SK-N-MC (cell line): Measurements from ENCODE around the gene CLEC4G.

Experiments used
- DNase-seq: peaks from one replicate; pipeline ENCODE4 v3.0.0-alpha.2; 2011; ENCODE audit warnings: low read depth, low spot score
- H3K27ac ChIP-seq: fragments of 200-600 bp; sonication (generic); 2 replicates; pipeline ENCODE4 v1.5.1; 2016; ENCODE audit warnings: mixed run types
- H3K36me3 ChIP-seq: fragments of 200-600 bp; sonication (generic); 2 replicates; pipeline ENCODE4 v1.6.1; 2017; ENCODE audit warnings: antibody characterized with exemption, low read length, mixed read lengths; ENCODE audit not compliant: insufficient read depth
- H3K4me3 ChIP-seq: fragments of 200-600 bp; sonication (generic); 2 replicates; pipeline ENCODE4 v1.5.1; 2016
- H3K9ac ChIP-seq: fragments of 200-600 bp; sonication (generic); 2 replicates; pipeline ENCODE4 v1.8.0; 2017; ENCODE audit warnings: mixed run types, mixed read lengths; ENCODE audit not compliant: insufficient read length
- H3K9me3 ChIP-seq: fragments of 200-600 bp; sonication (generic); 2 replicates; pipeline ENCODE4 v1.6.1; 2017; ENCODE audit warnings: low read depth, mild to moderate bottlenecking, antibody characterized with exemption, low read length, moderate library complexity, mixed read lengths
- EZH2 ChIP-seq: fragments of 200-600 bp; sonication (generic); IDR thresholded peaks from one replicate; pipeline ENCODE4 v1.6.1; 2017; ENCODE audit warnings: antibody characterized with exemption
- FOXP2 ChIP-seq: optimal IDR thresholded peaks from 2 replicates; pipeline ENCODE3; 2011; ENCODE audit warnings: mild to moderate bottlenecking, moderate library complexity; ENCODE audit not compliant: insufficient read depth; ENCODE audit errors: extremely low read length, control extremely low read depth
- POLR2AphosphoS5 ChIP-seq: IDR thresholded peaks from 2 replicates; pipeline ENCODE4 v1.6.1; 2012; ENCODE audit warnings: mild to moderate bottlenecking, low read depth, low read length, borderline replicate concordance

The CLEC4G gene

GRCh38 chr19:7698583-7698982 is 33.3 kb downstream of the CLEC4G start:
- TF ChIP-seq FOXP2 (no peak), EZH2 (no peak), POLR2AphosphoS5 (no peak)

DNA sequence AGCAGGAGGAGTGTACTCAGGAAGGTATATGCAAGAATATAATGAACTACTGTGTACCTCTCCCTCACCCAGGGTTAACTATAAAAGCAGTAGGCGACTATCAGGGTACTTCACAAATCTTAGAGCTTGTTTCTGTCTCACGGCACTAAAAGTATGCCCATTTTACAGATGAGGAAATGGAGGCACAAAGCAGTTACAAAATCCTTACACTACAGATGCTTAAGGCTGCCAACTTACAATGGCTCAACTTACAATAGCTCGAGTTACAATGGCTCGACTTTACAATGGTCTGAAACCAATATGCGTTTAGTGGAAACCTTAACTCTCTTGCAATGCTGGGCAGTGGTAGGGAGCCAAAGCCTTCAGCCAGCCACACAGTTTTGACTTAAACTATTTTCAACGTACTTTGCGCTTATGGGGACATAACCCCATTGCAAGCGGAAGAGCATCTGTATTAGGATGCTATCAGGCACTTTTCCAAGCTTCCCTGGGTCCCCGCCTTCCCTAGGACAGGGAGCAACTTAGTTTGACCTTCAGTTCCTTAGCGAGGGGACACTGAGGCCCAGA is 34.1 kb downstream of the CLEC4G start:
- no peak overlapping the region for H3K27ac ChIP-seq
- H3K36me3 ChIP-seq: no peaks in the 10 kb centered on the region
- TF ChIP-seq FOXP2: no peak
- no peak for TF ChIP-seq POLR2AphosphoS5
- no peak for TF ChIP-seq EZH2
- H3K9ac ChIP-seq: no peak overlapping the region
- DNase-seq: no peak
- H3K4me3 ChIP-seq: no peak overlapping the region
- H3K9me3 ChIP-seq: no peaks in the 10 kb centered on the region

More at GRCh38 chr19:7698583-7698982, 33.3 kb downstream of the CLEC4G start:
- Histone ChIP-seq H3K27ac (no peak overlapping the region), H3K9me3 (no peaks in the 10 kb centered on the region), H3K4me3 (no peak overlapping the region), H3K9ac (no peak overlapping the region), H3K36me3 (no peaks in the 10 kb centered on the region)
- no peak for DNase-seq

- no peak overlapping the region for H3K9ac ChIP-seq
- no peak for TF ChIP-seq FOXP2
- TF ChIP-seq EZH2: no peak
- TF ChIP-seq POLR2AphosphoS5: no peak
- H3K27ac ChIP-seq: no peak overlapping the region
- no peaks in the 10 kb centered on the region for H3K9me3 ChIP-seq
- no peak for DNase-seq
- no peak overlapping the region for H3K4me3 ChIP-seq
- H3K36me3 ChIP-seq: no peaks in the 10 kb centered on the region
Observed at GRCh38 chr19:7694499-7694898, 37.4 kb downstream of the CLEC4G start.

DNA sequence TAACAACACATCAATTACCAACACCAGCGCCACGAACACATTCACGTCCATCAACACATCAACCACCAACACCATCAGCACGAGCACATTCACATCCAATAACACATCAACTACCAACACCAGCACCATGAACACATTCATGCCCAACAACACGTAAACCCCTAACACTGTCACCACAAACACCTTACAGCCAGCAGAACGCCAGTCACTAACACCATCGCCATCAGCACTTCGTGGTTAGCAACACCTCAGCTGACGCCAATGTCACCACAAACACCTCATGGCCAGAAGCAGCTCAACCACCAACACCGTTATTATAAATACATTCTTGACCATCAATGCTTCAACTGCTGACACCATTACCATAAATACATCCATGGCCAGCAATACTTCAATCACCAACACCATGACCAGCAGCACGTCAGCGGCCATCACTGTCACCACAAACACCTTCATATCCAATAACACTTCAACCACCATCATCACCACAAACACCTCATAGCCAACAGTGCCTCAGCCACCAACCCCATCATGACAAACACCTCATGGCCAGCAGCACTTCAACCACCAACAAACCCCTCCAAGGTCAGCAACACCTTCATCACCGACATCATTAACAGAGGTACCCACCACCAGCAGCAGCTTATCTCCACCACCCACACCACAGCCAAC is 39.4 kb downstream of the CLEC4G start:
- no peak for DNase-seq
- no peaks in the 10 kb centered on the region for H3K36me3 ChIP-seq
- H3K4me3 ChIP-seq: no peak overlapping the region
- no peak overlapping the region for H3K27ac ChIP-seq
- H3K9me3 ChIP-seq: no peaks in the 10 kb centered on the region
- H3K9ac ChIP-seq: no peak overlapping the region
- no peak for TF ChIP-seq POLR2AphosphoS5
- no peak for TF ChIP-seq FOXP2
- TF ChIP-seq EZH2: no peak

- H3K4me3 ChIP-seq: no peak overlapping the region
- TF ChIP-seq EZH2 (no peak), POLR2AphosphoS5 (no peak), FOXP2 (no peak)
- H3K27ac ChIP-seq: no peak overlapping the region
- no peaks in the 10 kb centered on the region for H3K36me3 ChIP-seq
- H3K9ac ChIP-seq: no peak overlapping the region
- DNase-seq: no peak
- no peaks in the 10 kb centered on the region for H3K9me3 ChIP-seq
Observed at GRCh38 chr19:7691497-7691896, 40.4 kb downstream of the CLEC4G start.

DNA sequence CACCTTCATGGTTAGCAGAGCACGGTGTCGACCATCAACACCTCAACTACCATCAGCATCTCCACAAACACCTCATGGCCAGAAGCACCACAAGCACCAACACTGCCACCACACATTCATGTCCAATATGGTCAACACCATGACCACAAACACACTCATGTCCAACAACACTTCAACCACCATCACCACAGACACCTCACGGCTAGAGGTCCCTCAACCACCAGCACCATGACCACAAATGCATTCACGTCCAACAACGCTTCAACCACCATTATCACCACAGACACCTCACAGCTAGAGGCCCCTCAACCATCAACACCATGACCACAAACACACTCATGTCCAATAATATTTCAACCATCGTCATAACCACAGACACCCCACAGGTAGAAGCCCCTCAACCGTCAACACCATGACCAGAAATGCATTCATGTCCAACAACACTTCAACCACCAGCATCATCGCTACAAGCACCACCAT is 41.1 kb downstream of the CLEC4G start:
- TF ChIP-seq FOXP2: no peak
- no peak for TF ChIP-seq POLR2AphosphoS5

DNA sequence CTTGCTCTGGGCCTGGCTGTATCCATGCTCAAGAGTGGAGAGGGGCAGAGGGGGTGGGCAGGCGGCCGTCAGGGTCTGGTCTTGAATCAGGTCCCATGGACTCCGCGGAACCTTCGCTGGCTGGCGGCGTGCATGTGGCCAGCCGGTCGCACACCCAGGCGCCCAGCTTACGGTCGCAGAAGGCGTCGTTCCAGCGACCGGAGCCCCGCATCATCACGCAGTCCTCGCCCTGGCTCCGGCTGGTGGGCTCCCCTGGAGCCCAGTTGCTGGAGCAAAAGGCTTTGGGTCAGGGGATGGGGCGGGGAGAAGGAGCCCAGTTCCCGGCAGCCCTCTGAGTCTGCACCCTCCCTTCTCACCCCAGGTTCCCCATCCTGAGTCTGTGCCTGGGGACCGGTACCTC is 42.7 kb downstream of the CLEC4G start:
- Histone ChIP-seq H3K4me3 (no peak overlapping the region), H3K27ac (no peak overlapping the region), H3K9ac (no peak overlapping the region), H3K9me3 (no peaks in the 10 kb centered on the region), H3K36me3 (no peaks in the 10 kb centered on the region)
- TF ChIP-seq FOXP2 (no peak), EZH2 (no peak)
- DNase-seq: no peak

More for the DNA sequence above, 41.1 kb downstream of the CLEC4G start:
- no peak for DNase-seq
- Histone ChIP-seq H3K4me3 (no peak overlapping the region), H3K9me3 (no peaks in the 10 kb centered on the region), H3K36me3 (no peaks in the 10 kb centered on the region), H3K27ac (no peak overlapping the region), H3K9ac (no peak overlapping the region)

DNA sequence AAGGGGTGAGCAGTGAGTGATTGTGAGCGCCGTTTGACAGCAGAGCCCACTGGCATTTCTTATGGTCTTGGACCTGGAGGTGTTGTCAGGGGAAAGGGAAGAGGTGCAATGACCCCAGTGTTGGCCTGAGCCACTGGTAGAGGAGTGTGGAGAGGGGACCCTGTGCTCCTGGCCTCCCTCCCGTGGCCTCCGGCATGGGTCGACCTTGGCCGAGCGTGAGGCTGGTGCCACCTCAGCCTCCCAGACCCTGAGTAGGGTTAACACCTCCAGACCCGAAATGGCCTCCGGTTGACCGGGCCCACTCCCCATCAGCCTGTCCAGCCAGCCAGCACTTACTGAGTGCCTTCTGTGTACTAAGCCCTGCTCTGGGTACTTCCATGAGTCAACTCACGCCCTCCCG is 44.7 kb downstream of the CLEC4G start:
- Histone ChIP-seq H3K4me3 (no peak overlapping the region), H3K9ac (no peak overlapping the region), H3K36me3 (peaks cover 5% of the 10 kb centered on the region; the same call in 1 of the 2 replicates), H3K9me3 (no peaks in the 10 kb centered on the region), H3K27ac (no peak overlapping the region)
- TF ChIP-seq EZH2: no peak
- DNase-seq: no peak
